NCI-H2196 treated with DMSO at 0.1 percent for 48 hours (cell line): ENCODE data around the gene RITA1.
A peak's percentile ranks its signal among the peaks of the same experiment; 100 is the strongest.
"Not testable (repeated sequence)": the region's sequence is repeated elsewhere in the genome, so short reads cannot be mapped to it uniquely, and the experiment has no call there.

Source experiments
- DNase-seq: peaks from one replicate; lab custom pipeline; 2025; ENCODE audit not compliant: unreplicated experiment; lab: John Stamatoyannopoulos, UW

The RITA1 gene

GRCh38 chr12:113185180-113186032 is at the start of gene RITA1, which contains the start of gene DDX54:
Gene RITA1 (plus strand): TSS chr12:113185721. CDS start chr12:113186747, 1,026 bp downstream.
Gene DDX54 (minus strand): TSS chr12:113185478. CDS start chr12:113185451, 27 bp downstream.
- DNase-seq, result peak; percentile 45

GRCh38 chr12:113136128-113136989 is 49.2 kb upstream of the RITA1 start:
- no peak for DNase-seq

GRCh38 chr12:113136990-113137511 is 48.5 kb upstream of the RITA1 start:
- no peak for DNase-seq

- no peak for DNase-seq
Measured at GRCh38 chr12:113137861-113138783, 47.4 kb upstream of the RITA1 start.

- no peak for DNase-seq
Measured at GRCh38 chr12:113138826-113139225, 46.7 kb upstream of the RITA1 start.

GRCh38 chr12:113140706-113141105 is 44.8 kb upstream of the RITA1 start:
- DNase-seq, result no peak

- DNase-seq, result not testable (repeated sequence)
Measured at GRCh38 chr12:113141716-113142115, 43.8 kb upstream of the RITA1 start.

- no peak for DNase-seq
Measured at GRCh38 chr12:113142173-113142885, 43.2 kb upstream of the RITA1 start.

GRCh38 chr12:113142886-113143332 is 42.6 kb upstream of the RITA1 start:
- DNase-seq, result no peak

GRCh38 chr12:113143959-113144358 is 41.6 kb upstream of the RITA1 start:
- DNase-seq, result no peak

- no peak for DNase-seq
Measured at GRCh38 chr12:113144806-113145205, 40.7 kb upstream of the RITA1 start.

GRCh38 chr12:113145720-113146551 is 39.6 kb upstream of the RITA1 start:
- DNase-seq, result no peak

GRCh38 chr12:113146999-113147398 is 38.5 kb upstream of the RITA1 start:
- DNase-seq, result no peak

- peak; percentile 52 for DNase-seq
Measured at GRCh38 chr12:113149361-113150150, 36.0 kb upstream of the RITA1 start, which contains the start of gene CFAP73. Gene CFAP73 (plus strand): TSS chr12:113149724. CDS start chr12:113149858, 134 bp downstream.

- no peak for DNase-seq
Measured at GRCh38 chr12:113151655-113152054, 33.9 kb upstream of the RITA1 start.

- no peak for DNase-seq
Measured at GRCh38 chr12:113152196-113152834, 33.2 kb upstream of the RITA1 start.
